HEK293 (cell line): ENCODE results near the gene ZFYVE28.
A peak's percentile ranks its signal among the peaks of the same experiment; 100 is the strongest.

Experiments used
- BCL11A ChIP-seq: fragments of 450-650 bp; formaldehyde crosslinking; IDR thresholded peaks from 2 replicates; pipeline ENCODE4 v1.5.1; 2016; ENCODE audit warnings: low read depth, missing biosample characterization, missing genetic modification characterization
- GFI1B ChIP-seq: fragments of 450-650 bp; formaldehyde crosslinking; IDR thresholded peaks from 2 replicates; pipeline ENCODE4 v1.5.1; 2016; ENCODE audit warnings: missing biosample characterization, missing genetic modification characterization
- GLIS2 ChIP-seq: fragments of 450-650 bp; formaldehyde crosslinking; IDR thresholded peaks from 2 replicates; pipeline ENCODE4 v1.5.1; 2016; ENCODE audit warnings: missing biosample characterization, missing genetic modification characterization
- KLF10 ChIP-seq: fragments of 450-650 bp; IDR thresholded peaks from 2 replicates; pipeline ENCODE4 v1.5.1; 2018; ENCODE audit warnings: missing biosample characterization, mild to moderate bottlenecking, missing genetic modification characterization
- KLF7 ChIP-seq: fragments of 450-650 bp; formaldehyde crosslinking; IDR thresholded peaks from 2 replicates; pipeline ENCODE4 v1.5.1; 2016; ENCODE audit warnings: missing biosample characterization, missing genetic modification characterization, borderline replicate concordance
- KLF9 ChIP-seq: fragments of 450-650 bp; formaldehyde crosslinking; IDR thresholded peaks from 2 replicates; pipeline ENCODE4 v1.5.1; 2016; ENCODE audit warnings: missing biosample characterization, missing genetic modification characterization, low read depth
- MEIS1 ChIP-seq: sonication (generic); formaldehyde crosslinking; IDR thresholded peaks from 2 replicates; pipeline ENCODE4 v1.8.1; 2022; ENCODE audit warnings: missing genetic modification reagents, mild to moderate bottlenecking, borderline replicate concordance
- MYNN ChIP-seq: fragments of 450-650 bp; formaldehyde crosslinking; IDR thresholded peaks from 2 replicates; pipeline ENCODE4 v1.5.1; 2016; ENCODE audit warnings: missing biosample characterization, missing genetic modification characterization, borderline replicate concordance
- MZF1 ChIP-seq: fragments of 450-650 bp; formaldehyde crosslinking; IDR thresholded peaks from 2 replicates; pipeline ENCODE4 v1.5.1; 2017; ENCODE audit warnings: missing biosample characterization, missing genetic modification characterization, borderline replicate concordance
- SCRT2 ChIP-seq: fragments of 450-650 bp; formaldehyde crosslinking; IDR thresholded peaks from 2 replicates; pipeline ENCODE4 v1.5.1; 2016; ENCODE audit warnings: missing biosample characterization, missing genetic modification characterization
- SETDB1 ChIP-seq: IDR thresholded peaks from one replicate; pipeline ENCODE4 v1.6.1; 2017; ENCODE audit warnings: mild to moderate bottlenecking, low read length, moderate library complexity, mixed read lengths; ENCODE audit not compliant: insufficient read length
- WT1 ChIP-seq: fragments of 450-650 bp; formaldehyde crosslinking; IDR thresholded peaks from 2 replicates; pipeline ENCODE4 v1.5.1; 2016; ENCODE audit warnings: missing biosample characterization, missing genetic modification characterization
- ZBTB20 ChIP-seq: fragments of 450-650 bp; formaldehyde crosslinking; IDR thresholded peaks from 2 replicates; pipeline ENCODE4 v1.5.1; 2016; ENCODE audit warnings: missing biosample characterization, missing genetic modification characterization
- ZFP3 ChIP-seq: fragments of 450-650 bp; formaldehyde crosslinking; IDR thresholded peaks from 2 replicates; pipeline ENCODE4 v1.5.1; 2016; ENCODE audit warnings: low read depth, missing biosample characterization, missing genetic modification characterization
- ZFP69B ChIP-seq: fragments of 450-650 bp; formaldehyde crosslinking; IDR thresholded peaks from 2 replicates; pipeline ENCODE4 v1.5.1; 2016; ENCODE audit warnings: missing biosample characterization, missing genetic modification characterization
- ZNF157 ChIP-seq: fragments of 450-650 bp; formaldehyde crosslinking; IDR thresholded peaks from 2 replicates; pipeline ENCODE4 v1.5.1; 2016; ENCODE audit warnings: missing biosample characterization, missing genetic modification characterization
- ZNF214 ChIP-seq: fragments of 450-650 bp; formaldehyde crosslinking; IDR thresholded peaks from 2 replicates; pipeline ENCODE4 v1.5.1; 2017; ENCODE audit warnings: missing biosample characterization, mild to moderate bottlenecking, missing genetic modification characterization, borderline replicate concordance
- ZNF341 ChIP-seq: fragments of 450-650 bp; formaldehyde crosslinking; IDR thresholded peaks from 2 replicates; pipeline ENCODE4; 2016; ENCODE audit warnings: low read depth, missing biosample characterization, missing genetic modification characterization
- ZNF426 ChIP-seq: fragments of 450-650 bp; formaldehyde crosslinking; IDR thresholded peaks from 2 replicates; pipeline ENCODE4 v1.5.1; 2017; ENCODE audit warnings: missing biosample characterization, missing genetic modification characterization, mild to moderate bottlenecking, inconsistent platforms, moderate library complexity
- ZNF514 ChIP-seq: fragments of 450-650 bp; formaldehyde crosslinking; IDR thresholded peaks from 2 replicates; pipeline ENCODE4 v1.5.1; 2016; ENCODE audit warnings: missing biosample characterization, missing genetic modification characterization
- ZNF529 ChIP-seq: fragments of 450-650 bp; formaldehyde crosslinking; IDR thresholded peaks from 2 replicates; pipeline ENCODE4 v1.5.1; 2017; ENCODE audit warnings: missing genetic modification characterization, missing biosample characterization; ENCODE audit not compliant: insufficient replicate concordance
- ZNF549 ChIP-seq: fragments of 450-650 bp; IDR thresholded peaks from 2 replicates; pipeline ENCODE4 v1.5.1; 2018; ENCODE audit warnings: missing biosample characterization, missing genetic modification characterization, mild to moderate bottlenecking, inconsistent platforms, moderate library complexity
- ZNF555 ChIP-seq: fragments of 450-650 bp; formaldehyde crosslinking; conservative IDR thresholded peaks from 2 replicates; pipeline ENCODE4 v1.5.1; 2017; ENCODE audit warnings: missing biosample characterization, mild to moderate bottlenecking, missing genetic modification characterization, inconsistent platforms
- ZNF660 ChIP-seq: fragments of 450-650 bp; IDR thresholded peaks from 2 replicates; pipeline ENCODE4 v1.5.1; 2018; ENCODE audit warnings: missing biosample characterization, mild to moderate bottlenecking, missing genetic modification characterization
- ZNF707 ChIP-seq: fragments of 450-650 bp; formaldehyde crosslinking; IDR thresholded peaks from 2 replicates; pipeline ENCODE4 v1.5.1; 2016; ENCODE audit warnings: missing biosample characterization, missing genetic modification characterization
- ZSCAN23 ChIP-seq: fragments of 450-650 bp; formaldehyde crosslinking; IDR thresholded peaks from 2 replicates; pipeline ENCODE4 v1.5.1; 2016; ENCODE audit warnings: missing biosample characterization, missing genetic modification characterization
- ZXDB ChIP-seq: fragments of 450-650 bp; formaldehyde crosslinking; IDR thresholded peaks from 2 replicates; pipeline ENCODE4 v1.5.1; 2016; ENCODE audit warnings: missing biosample characterization, missing genetic modification characterization
- TF ChIP-seq, protein P1 (sequence below): fragments of 450-650 bp; formaldehyde crosslinking; IDR thresholded peaks from 2 replicates; pipeline ENCODE4 v1.5.1; 2016; ENCODE audit warnings: missing biosample characterization, missing genetic modification characterization
- TF ChIP-seq, protein P2 (sequence below): fragments of 450-650 bp; formaldehyde crosslinking; IDR thresholded peaks from 2 replicates; pipeline ENCODE4 v1.5.1; 2016; ENCODE audit warnings: missing biosample characterization, missing genetic modification characterization
- TF ChIP-seq, protein P3 (sequence below): fragments of 450-650 bp; formaldehyde crosslinking; conservative IDR thresholded peaks from 2 replicates; pipeline ENCODE4 v1.5.1; 2016; ENCODE audit warnings: low read depth, missing biosample characterization, missing genetic modification characterization
- TF ChIP-seq, protein P4 (sequence below): fragments of 450-650 bp; formaldehyde crosslinking; IDR thresholded peaks from 2 replicates; pipeline ENCODE4 v1.5.1; 2016; ENCODE audit warnings: missing biosample characterization, missing genetic modification characterization, borderline replicate concordance

Gene ZFYVE28

DNA sequence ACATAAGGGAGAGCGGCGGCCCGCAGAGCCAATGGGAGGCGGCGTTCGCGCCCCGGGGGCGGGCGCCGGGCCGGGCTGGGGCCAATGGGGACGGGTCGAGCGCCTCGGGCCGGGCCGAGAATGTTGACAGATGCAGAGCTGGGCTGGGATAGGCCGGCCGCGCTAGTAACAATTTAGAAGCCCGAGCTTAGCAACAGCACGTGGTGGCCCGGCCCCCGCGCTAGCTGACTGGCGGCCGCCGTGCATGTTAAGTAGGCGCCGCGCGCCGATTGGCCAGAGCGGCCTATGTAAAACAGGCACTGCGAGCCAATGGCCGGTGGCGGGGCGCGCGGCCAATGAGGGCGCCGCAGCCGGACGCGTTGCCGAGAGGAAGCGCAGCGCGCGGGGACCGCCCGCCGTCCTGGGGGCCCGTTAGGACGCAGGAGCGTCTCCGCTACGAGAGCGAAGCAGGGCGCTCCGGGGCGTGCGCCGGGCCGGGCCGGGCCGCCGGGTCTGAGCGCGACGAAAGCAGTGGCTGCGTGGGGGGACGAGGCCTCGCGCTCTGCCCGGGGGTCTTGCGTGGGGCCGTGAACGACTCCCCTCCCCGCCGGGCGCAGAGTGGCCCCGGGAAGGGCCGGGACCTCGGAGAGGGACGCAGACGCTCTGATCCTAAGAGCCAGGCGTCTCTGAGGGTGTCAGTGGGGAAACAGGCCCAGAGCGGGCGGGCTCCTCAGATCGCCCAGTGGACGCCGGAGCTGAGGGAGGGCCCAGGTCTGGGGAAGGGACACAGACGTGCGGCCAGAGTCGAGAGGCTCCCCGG is 156.1 kb downstream of the ZFYVE28 start (continued):
- TF ChIP-seq, protein P1, sequence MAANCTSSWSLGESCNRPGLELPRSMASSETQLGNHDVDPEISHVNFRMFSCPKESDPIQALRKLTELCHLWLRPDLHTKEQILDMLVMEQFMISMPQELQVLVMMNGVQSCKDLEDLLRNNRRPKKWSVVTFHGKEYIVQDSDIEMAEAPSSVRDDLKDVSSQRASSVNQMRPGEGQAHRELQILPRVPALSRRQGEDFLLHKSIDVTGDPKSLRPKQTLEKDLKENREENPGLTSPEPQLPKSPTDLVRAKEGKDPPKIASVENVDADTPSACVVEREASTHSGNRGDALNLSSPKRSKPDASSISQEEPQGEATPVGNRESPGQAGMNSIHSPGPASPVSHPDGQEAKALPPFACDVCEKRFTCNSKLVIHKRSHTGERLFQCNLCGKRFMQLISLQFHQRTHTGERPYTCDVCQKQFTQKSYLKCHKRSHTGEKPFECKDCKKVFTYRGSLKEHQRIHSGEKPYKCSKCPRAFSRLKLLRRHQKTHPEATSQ (tag by site-specific recombination): no peak
- TF ChIP-seq ZNF514 (no peak), KLF10 (tag by site-specific recombination) (peak; percentile 62; the same call in 1 of the 2 replicates), ZSCAN23 (no peak), WT1 (no peak), ZBTB20 (tag by site-specific recombination) (peak; percentile 69), ZNF214 (tag by site-specific recombination) (no peak), SCRT2 (tag by site-specific recombination) (no peak), ZNF426 (tag by site-specific recombination) (no peak), ZNF555 (no peak), ZNF707 (tag by site-specific recombination) (no peak), KLF7 (tag by site-specific recombination) (no peak), MEIS1 (CRISPR knock-in tag) (no peak), GLIS2 (tag by site-specific recombination) (peak; percentile 85), MYNN (tag by site-specific recombination) (no peak), GFI1B (tag by site-specific recombination) (no peak), ZXDB (tag by site-specific recombination) (peak; percentile 34; the same call in 1 of the 2 replicates), ZNF549 (tag by site-specific recombination) (no peak), ZFP3 (tag by site-specific recombination) (no peak), ZFP69B (tag by site-specific recombination) (no peak), SETDB1 (no peak), MZF1 (tag by site-specific recombination) (no peak), KLF9 (tag by site-specific recombination) (no peak), ZNF157 (tag by site-specific recombination) (no peak), BCL11A (tag by site-specific recombination) (no peak), ZNF529 (no peak), ZNF660 (tag by site-specific recombination) (peak; percentile 67; the same call in 1 of the 2 replicates), ZNF341 (tag by site-specific recombination) (no peak)
- TF ChIP-seq, protein P2, sequence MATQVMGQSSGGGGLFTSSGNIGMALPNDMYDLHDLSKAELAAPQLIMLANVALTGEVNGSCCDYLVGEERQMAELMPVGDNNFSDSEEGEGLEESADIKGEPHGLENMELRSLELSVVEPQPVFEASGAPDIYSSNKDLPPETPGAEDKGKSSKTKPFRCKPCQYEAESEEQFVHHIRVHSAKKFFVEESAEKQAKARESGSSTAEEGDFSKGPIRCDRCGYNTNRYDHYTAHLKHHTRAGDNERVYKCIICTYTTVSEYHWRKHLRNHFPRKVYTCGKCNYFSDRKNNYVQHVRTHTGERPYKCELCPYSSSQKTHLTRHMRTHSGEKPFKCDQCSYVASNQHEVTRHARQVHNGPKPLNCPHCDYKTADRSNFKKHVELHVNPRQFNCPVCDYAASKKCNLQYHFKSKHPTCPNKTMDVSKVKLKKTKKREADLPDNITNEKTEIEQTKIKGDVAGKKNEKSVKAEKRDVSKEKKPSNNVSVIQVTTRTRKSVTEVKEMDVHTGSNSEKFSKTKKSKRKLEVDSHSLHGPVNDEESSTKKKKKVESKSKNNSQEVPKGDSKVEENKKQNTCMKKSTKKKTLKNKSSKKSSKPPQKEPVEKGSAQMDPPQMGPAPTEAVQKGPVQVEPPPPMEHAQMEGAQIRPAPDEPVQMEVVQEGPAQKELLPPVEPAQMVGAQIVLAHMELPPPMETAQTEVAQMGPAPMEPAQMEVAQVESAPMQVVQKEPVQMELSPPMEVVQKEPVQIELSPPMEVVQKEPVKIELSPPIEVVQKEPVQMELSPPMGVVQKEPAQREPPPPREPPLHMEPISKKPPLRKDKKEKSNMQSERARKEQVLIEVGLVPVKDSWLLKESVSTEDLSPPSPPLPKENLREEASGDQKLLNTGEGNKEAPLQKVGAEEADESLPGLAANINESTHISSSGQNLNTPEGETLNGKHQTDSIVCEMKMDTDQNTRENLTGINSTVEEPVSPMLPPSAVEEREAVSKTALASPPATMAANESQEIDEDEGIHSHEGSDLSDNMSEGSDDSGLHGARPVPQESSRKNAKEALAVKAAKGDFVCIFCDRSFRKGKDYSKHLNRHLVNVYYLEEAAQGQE (tag by site-specific recombination): peak; percentile 58; the same call in 1 of the 2 replicates
- TF ChIP-seq, protein P3, sequence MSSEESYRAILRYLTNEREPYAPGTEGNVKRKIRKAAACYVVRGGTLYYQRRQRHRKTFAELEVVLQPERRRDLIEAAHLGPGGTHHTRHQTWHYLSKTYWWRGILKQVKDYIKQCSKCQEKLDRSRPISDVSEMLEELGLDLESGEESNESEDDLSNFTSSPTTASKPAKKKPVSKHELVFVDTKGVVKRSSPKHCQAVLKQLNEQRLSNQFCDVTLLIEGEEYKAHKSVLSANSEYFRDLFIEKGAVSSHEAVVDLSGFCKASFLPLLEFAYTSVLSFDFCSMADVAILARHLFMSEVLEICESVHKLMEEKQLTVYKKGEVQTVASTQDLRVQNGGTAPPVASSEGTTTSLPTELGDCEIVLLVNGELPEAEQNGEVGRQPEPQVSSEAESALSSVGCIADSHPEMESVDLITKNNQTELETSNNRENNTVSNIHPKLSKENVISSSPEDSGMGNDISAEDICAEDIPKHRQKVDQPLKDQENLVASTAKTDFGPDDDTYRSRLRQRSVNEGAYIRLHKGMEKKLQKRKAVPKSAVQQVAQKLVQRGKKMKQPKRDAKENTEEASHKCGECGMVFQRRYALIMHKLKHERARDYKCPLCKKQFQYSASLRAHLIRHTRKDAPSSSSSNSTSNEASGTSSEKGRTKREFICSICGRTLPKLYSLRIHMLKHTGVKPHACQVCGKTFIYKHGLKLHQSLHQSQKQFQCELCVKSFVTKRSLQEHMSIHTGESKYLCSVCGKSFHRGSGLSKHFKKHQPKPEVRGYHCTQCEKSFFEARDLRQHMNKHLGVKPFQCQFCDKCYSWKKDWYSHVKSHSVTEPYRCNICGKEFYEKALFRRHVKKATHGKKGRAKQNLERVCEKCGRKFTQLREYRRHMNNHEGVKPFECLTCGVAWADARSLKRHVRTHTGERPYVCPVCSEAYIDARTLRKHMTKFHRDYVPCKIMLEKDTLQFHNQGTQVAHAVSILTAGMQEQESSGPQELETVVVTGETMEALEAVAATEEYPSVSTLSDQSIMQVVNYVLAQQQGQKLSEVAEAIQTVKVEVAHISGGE: no peak; the same call in 1 of the 2 replicates
- TF ChIP-seq, protein P4, sequence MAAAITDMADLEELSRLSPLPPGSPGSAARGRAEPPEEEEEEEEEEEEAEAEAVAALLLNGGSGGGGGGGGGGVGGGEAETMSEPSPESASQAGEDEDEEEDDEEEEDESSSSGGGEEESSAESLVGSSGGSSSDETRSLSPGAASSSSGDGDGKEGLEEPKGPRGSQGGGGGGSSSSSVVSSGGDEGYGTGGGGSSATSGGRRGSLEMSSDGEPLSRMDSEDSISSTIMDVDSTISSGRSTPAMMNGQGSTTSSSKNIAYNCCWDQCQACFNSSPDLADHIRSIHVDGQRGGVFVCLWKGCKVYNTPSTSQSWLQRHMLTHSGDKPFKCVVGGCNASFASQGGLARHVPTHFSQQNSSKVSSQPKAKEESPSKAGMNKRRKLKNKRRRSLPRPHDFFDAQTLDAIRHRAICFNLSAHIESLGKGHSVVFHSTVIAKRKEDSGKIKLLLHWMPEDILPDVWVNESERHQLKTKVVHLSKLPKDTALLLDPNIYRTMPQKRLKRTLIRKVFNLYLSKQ (tag by site-specific recombination): no peak
